GM08714 (cell line): ENCODE results near the gene WDHD1.
"Not testable (repeated sequence)": the region's sequence is repeated elsewhere in the genome, so short reads cannot be mapped to it uniquely, and the experiment has no call there.

Source experiments
- H3K4me3 ChIP-seq: fragments of 200-500 bp; sonication (Bioruptor generic); 2 replicates; pipeline ENCODE4 v1.5.1; 2014; ENCODE audit warnings: mild to moderate bottlenecking, low read length, inconsistent platforms
- ZNF274 ChIP-seq: IDR thresholded peaks from 2 replicates; pipeline ENCODE4 v1.6.1; 2012; ENCODE audit warnings: mild to moderate bottlenecking, low read depth, low read length

The WDHD1 gene

DNA sequence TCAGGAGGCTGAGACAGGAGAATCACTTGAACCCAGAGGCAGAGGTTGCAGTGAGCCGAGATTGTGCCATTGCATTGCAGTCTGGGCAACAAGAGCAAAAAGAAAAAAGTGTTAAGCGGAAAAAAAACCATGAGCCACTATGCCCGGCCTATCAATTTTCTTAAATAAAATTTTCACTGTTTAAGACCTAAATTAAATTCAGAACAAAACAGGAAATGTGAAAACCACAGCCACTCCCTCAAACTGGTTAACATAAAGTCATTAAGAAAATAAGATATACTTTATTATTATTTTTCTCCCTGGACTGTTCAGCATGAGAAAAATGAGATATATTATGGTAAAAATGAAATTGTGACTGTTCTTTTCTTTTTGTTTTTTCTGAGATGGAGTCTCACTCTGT, 79.7 kb downstream of the WDHD1 start:
- H3K4me3 ChIP-seq, result no peak overlapping the region
- no peak for TF ChIP-seq ZNF274

DNA sequence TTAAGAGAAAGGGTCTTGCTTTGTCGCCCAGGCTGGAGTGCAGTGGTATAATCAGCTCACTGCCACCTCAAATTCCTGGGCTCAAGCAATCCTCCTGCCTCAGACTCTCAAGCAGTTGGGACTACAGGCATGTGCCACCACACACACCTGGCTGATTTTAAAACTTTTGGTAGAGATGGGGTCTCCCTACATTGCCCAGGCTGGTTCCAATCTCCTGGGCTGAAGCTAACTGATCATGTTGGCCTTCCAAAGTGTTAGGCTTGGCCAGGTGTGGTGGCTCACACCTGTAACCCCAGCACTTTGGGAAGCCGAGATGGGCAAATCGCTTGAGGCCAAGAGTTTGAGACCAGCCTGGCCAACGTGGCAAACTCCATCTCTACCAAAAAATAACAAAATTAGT, 80.4 kb downstream of the WDHD1 start:
- no peak overlapping the region for H3K4me3 ChIP-seq
- TF ChIP-seq ZNF274, result no peak

DNA sequence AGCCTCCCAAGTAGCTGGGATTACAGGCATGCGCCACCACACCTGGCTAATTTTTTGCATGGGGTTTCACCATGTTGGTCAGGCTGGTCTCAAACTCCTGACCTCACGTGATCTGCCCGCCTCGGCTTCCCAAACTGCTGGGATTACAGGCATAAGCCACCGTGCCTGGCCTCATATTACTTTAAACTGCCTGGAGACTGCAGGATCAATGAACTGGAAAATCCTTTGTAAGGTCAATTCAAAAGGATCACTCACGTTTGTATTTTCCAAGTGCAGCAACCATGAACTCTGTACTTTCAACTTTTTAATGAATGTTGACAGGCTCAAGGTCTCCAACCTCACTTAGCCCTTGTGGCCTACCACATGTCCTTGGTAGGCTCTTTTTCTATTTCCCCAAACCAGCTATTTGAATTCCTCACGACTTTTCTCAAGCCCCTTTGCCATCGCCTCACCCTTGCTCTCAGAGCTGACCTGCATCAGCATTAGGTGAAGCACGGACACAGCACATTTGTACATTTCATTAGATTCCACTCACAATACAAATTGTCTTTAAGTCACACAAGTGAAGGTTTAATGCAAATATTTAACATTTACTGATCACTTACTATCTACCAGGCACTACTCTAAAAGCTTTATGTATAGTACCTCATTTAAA, 82.0 kb downstream of the WDHD1 start:
- TF ChIP-seq ZNF274, result no peak
- no peak overlapping the region for H3K4me3 ChIP-seq

DNA sequence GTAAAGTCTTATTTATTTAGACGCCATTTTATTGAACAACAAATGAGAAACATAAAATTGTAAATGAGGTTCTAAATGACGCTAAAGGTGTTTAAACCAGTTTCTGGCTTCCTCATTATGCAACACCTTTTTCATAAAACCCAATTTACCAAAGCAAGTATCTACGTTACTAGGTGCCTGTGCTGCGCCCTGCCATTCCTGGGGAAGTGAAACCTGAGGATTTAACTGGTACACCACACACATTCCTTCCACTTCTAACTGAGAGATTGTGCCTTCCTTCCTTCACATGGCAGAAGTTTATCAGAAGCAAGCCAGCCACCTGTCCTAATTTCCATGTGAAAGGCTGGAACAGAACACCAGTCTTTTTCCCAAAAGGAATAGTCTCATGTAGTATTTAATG, 84.0 kb downstream of the WDHD1 start:
- no peak overlapping the region for H3K4me3 ChIP-seq

DNA sequence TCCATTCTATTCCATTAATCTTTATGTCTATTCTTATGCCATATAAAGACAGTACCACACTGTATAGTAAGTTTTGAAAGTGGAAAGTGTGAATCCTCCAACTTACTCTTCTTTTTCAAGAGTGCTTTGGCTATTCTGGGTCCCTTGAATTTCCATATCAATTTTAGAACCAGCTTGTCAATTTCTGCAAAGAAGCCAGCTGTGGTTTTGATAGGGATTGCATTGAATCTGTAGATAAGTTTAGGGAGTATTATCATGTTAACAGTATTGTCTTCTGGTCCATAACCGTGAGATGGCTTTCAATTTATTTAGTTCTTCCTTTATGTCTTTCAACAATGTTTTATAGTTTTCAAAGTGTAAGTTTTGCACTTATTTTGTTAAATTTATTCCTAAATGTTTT, 90.1 kb downstream of the WDHD1 start:
- no peak for TF ChIP-seq ZNF274

More for the DNA sequence above, 84.0 kb downstream of the WDHD1 start:
- TF ChIP-seq ZNF274, result no peak

DNA sequence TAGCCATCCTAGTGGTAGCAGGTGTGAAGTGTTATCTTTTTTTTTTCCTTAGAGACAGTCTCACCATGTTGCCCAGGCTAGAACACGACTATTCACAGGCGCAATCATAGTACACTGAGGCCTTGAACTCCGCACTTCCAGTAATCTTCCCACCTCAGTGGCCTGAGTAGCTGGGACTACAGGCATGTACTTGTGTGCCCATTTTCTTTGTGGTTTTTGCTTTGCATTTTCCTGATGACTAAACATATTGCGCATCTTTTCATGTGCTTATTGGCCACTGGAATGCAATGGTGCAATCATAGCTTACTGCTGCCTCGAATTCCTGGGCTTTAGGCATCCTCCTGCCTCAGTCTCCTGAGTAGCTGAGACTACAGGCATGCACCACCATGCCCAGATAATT, 90.9 kb downstream of the WDHD1 start:
- no peak overlapping the region for H3K4me3 ChIP-seq
- no peak for TF ChIP-seq ZNF274

More for the DNA sequence above, 90.1 kb downstream of the WDHD1 start:
- H3K4me3 ChIP-seq, result no peak overlapping the region

DNA sequence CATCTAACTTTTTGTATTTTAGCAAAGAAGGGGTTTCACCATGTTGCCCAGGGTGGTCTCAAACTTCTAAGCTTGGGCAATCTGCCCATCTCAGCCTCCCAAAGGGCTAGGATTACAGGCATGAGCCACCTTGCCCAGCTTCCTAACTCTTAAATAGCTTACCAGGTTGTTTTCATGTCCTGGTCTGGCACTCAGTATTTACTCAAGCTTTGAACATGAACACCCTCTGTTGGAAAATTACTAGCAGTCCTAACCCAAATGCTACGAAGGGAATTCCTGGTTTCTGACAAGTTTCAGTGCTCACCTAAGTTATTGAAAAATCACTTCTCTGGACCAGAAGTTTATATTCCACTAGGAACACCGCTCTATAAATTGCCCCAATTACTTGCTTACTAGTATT, 91.8 kb downstream of the WDHD1 start:
- no peak for TF ChIP-seq ZNF274
- no peak overlapping the region for H3K4me3 ChIP-seq

DNA sequence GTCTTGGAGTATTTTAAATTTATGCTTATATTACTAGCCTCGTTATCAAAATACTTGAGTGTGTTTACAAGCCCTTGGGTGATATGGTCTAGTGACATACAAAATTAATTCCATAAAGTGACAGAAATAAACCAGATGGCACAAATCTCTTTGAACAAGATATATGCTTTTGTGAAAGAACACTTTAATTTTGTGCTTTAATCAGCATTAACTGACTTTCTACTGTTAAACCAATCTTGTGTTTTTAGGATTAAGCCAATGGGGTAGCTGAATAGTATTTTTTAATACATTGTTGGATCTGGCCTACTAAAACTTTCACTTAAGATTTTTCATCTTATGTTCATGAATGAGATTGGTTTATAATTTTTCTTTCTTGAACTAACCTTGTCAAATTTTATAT, 93.9 kb downstream of the WDHD1 start:
- H3K4me3 ChIP-seq, result no peak overlapping the region
- TF ChIP-seq ZNF274, result no peak

DNA sequence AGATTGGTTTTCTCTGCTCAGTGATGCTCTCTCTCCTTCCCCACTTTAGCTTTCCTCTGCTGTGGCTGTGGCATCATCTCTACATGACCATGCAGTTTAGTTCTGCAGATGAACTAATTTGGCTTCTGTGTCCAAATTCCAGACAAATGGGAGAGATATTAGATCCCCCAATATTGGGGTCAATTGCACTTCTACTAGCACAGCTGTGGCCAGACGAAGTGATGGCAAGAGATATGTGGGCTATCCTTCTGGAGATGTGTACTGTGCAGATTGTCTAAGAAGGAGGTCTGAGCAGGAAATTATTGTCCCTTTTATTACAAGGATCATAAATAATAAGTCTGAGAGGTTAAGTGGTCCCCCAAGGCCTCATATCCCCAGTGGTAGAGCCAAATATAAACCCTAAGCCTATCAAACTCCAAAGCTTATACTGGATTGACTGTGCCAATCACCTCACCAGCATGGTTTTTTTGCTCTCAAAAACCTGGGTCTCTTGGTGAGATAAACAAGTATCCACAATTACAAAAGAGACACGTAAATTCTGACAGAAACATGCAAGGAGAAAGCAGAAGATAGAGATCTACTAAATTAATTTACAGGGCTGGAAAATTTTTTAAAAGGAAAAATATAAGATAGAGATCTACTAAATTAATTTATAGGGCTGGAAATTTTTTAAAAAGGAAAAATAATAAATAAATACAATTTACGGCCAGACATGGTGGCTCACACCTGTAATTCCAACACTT, 95.1 kb downstream of the WDHD1 start:
- no peak for TF ChIP-seq ZNF274
- no peak overlapping the region for H3K4me3 ChIP-seq

DNA sequence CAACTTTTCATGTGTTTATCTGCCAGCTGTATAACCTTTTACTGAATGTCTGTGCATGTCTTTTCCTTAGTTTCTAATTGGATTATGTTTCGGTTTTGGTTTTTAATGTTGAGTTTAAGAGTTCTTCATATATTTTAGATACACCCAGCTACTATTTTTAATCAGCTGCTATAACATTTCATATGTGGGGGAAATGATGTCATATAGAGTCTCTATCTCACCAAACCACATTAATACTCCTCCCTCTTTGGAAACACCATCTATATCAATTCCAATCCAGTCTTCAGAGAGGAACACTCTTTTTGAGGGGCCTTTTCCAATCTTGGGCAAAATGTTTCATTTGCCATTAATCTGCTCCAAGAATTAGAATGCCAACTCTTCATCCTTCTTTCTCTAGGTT, 95.8 kb downstream of the WDHD1 start:
- no peak overlapping the region for H3K4me3 ChIP-seq
- no peak for TF ChIP-seq ZNF274

DNA sequence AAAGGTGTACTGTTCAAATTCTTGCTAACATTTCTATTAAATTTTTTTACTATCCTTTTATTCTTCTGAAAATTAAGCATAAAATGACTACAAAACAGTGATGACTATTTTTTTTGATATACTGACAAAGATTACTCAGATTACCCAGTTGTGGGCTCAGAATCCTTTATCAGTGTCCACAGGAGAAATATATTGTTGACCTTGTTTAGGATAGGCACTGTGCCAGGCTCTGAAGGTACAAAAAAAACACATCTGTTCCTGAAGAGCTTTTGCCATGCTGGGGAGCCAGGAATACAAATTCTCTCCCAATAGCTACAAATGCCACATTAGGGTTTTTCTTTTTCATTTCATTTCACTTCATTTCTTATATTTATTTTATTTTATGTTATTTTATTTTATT, 97.3 kb downstream of the WDHD1 start:
- no peak overlapping the region for H3K4me3 ChIP-seq
- TF ChIP-seq ZNF274, result no peak

DNA sequence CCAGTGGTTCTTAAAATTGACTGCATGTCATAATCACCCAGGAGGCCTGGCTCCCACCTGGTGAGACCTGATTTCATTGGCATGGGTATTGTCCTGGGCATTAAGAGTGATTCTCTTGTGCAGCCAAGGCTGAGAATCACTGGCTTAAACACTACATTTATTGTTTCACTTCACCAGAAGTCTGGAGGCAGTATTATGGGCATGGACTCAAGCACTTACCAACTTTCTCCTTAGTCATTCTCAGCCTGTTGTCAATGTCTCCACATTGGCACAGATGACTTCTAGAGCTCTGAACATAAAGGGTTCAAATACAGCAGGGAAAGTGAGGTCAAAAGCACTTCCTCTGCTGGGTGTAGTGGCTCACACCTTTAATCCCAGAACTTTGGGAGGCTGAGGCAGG, 98.7 kb downstream of the WDHD1 start:
- TF ChIP-seq ZNF274, result no peak

DNA sequence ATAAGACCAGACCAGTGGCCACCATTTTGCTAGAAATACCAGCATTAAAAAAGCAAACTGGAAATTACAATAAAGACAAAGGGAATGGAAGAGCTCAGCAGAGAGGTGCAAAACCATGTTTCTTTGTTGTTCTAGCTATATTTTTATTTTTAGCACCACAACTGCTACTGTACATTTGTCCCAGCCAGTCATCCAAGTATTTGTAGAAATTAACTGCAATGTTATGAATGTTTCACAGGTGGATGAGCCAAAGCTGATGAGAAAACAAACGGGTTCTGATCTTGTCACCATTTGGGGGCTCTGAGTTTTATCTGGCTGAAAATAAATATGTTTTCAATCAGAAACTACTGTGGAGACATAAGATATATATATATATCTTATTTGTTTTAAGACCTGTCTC, 99.3 kb downstream of the WDHD1 start:
- no peak for TF ChIP-seq ZNF274
- no peak overlapping the region for H3K4me3 ChIP-seq

More for the DNA sequence above, 98.7 kb downstream of the WDHD1 start:
- no peak overlapping the region for H3K4me3 ChIP-seq

DNA sequence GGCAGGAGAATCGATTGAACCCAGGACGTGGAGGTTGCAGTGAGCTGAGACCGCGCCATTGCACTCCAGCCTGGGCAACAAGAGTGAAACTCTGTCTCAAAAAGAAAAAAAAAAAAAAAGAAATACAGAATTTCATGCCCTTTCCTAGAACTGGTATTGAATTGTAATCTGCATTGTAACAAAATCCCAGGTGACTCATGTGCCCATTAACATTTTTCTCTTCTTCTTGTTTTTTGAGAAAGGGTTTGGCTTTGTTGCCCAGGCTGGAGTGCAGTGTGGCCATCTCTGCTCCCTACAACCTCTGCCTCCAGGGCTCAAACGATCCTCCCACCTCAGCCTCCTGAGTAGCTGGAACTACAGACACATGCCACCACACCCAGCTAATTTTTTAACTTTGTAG, 100.3 kb downstream of the WDHD1 start:
- not testable (repeated sequence) for H3K4me3 ChIP-seq

DNA sequence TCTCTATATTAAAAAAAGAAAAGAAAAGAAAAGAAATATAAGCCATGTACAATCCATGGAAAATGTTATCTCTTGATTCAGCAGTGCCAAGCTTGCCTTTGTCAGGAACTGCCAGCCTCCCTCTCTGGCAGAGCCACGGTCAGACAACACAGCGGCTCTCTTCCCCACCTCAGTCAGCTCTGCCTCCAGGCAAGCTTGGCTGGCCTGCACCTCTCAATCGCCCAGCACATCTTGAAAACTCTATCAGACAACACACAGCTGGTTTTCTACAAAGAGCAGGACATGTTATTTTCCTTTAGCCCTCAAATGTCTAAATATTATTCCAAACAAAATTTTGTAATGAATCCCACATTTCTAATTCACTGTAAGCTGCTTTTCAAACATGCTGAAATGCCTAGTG, 104.3 kb downstream of the WDHD1 start:
- no peak overlapping the region for H3K4me3 ChIP-seq
- no peak for TF ChIP-seq ZNF274

DNA sequence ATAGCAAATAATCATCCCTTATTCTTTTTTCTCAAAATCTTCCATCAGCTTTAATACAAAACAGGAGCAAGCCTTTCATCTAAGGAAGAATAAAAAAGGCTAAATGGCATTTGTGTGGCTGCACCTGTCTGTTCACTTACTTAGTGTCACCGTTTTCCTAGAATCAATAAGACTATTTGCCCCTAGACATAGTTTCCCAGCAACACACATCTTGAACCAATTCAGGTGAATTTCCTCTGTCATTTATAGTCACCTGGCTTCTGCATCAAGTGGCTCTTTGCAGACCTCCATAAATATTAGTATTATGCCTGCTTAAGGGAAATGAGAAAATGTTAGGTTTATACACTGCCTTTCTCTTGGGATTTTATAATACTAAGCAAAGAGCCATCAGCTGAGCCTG, 106.8 kb downstream of the WDHD1 start:
- no peak for TF ChIP-seq ZNF274
- no peak overlapping the region for H3K4me3 ChIP-seq
